K562 (cell line): Measurements from ENCODE around the gene LRRC4B. TPM values are rescaled to one million over a fixed set of nuclear protein-coding genes. Genes with fewer than 3 reads are reported as not detected.

Experiments
- BDP1 ChIP-seq: IDR thresholded peaks from 3 replicates; pipeline ENCODE4 v1.6.1; 2011; ENCODE audit not compliant: insufficient read length, insufficient read depth
- BHLHE40 ChIP-seq: IDR thresholded peaks from 2 replicates; pipeline ENCODE4 v1.6.1; 2011; ENCODE audit warnings: low read length, improper control_type of control experiment
- CREB1 ChIP-seq, 2 experiments: sonication (generic) in 1 of 2; formaldehyde crosslinking in 1 of 2; IDR thresholded peaks; 2 replicates each; pipeline versions ENCODE4 v1.6.1 to v1.8.0; 2012 to 2022; ENCODE audit warnings: inconsistent platforms in 1 of 2, mild to moderate bottlenecking in 1 of 2, missing genetic modification reagents in 1 of 2, moderate library complexity in 1 of 2
- GATA2 ChIP-seq: sonication (generic); formaldehyde crosslinking; IDR thresholded peaks from 2 replicates; pipeline ENCODE4 v1.4.0; 2020; ENCODE audit warnings: mild to moderate bottlenecking, missing genetic modification reagents
- GTF2F1 ChIP-seq: IDR thresholded peaks from 2 replicates; pipeline ENCODE4 v1.6.1; 2011; ENCODE audit warnings: low read depth, low read length, improper control_type of control experiment
- MAX ChIP-seq: sonication (generic); formaldehyde crosslinking; IDR thresholded peaks from 2 replicates; pipeline ENCODE4 v1.9.0; 2022; ENCODE audit warnings: mild to moderate bottlenecking, missing genetic modification reagents
- RBBP5 ChIP-seq: fragments of 200-600 bp; sonication (generic); IDR thresholded peaks from 2 replicates; pipeline ENCODE4 v1.6.1; 2012; ENCODE audit warnings: borderline replicate concordance, mild to moderate bottlenecking, low read length, control low read depth, inconsistent platforms; ENCODE audit not compliant: insufficient read depth, poor library complexity, severe bottlenecking
- SLC30A9 ChIP-seq: fragments of 250-450 bp; sonication (Bioruptor Pico); IDR thresholded peaks from 2 replicates; pipeline ENCODE4 v1.8.0; 2022; ENCODE audit warnings: mild to moderate bottlenecking, moderate library complexity
- TAF9B ChIP-seq: fragments of 450-650 bp; IDR thresholded peaks from 2 replicates; pipeline ENCODE4 v1.6.1; 2018; ENCODE audit warnings: mild to moderate bottlenecking; ENCODE audit not compliant: partially characterized antibody
- ZNF318 ChIP-seq, 2 experiments: fragments of 450-650 bp; IDR thresholded peaks; 2 replicates each; pipeline ENCODE4 v1.6.1; 2016; ENCODE audit warnings: mild to moderate bottlenecking in 2 of 2, borderline replicate concordance in 1 of 2, low read depth in 1 of 2, moderate library complexity in 1 of 2
- ZNF445 ChIP-seq: fragments of 250-450 bp; sonication (Bioruptor Pico); IDR thresholded peaks from 2 replicates; pipeline ENCODE4 v1.4.0; 2020; ENCODE audit warnings: low read depth, mild to moderate bottlenecking, moderate library complexity
- polyA plus RNA-seq, 8 experiments: library from polyadenylated mRNA; depleted of rRNA in 4 of 8; stranded (reverse) in 5 of 8; unstranded in 3 of 8; fragments of >200 nt; fragmentation: Nextera tagmentation in 2 of 8; fragmentation: Illumina TruSeq in 1 of 8; extraction: Ambion mirVana in 2 of 8; extraction: Trizol in 1 of 8; gene quantifications; 2 replicates each; pipeline versions ENCODE4 v1.2.1 to v1.2.3, GENCODE V29; 2011 to 2014; ENCODE audit warnings: inconsistent platforms in 1 of 8, missing spikeins in 1 of 8
- total RNA-seq, 7 experiments: library from RNA; depleted of rRNA in 6 of 7; stranded (reverse); fragments of >200 nt in 6 of 7; fragmentation: Illumina TruSeq in 2 of 7; extraction: Trizol in 2 of 7; gene quantifications; 2 replicates each; pipeline versions ENCODE4 v1.2.1 to v1.2.3, GENCODE V29; 2011 to 2021; ENCODE audit warnings: low replicate concordance in 1 of 7
- TF ChIP-seq, protein P1 (sequence below): sonication (generic); formaldehyde crosslinking; IDR thresholded peaks from 2 replicates; pipeline ENCODE4 v1.8.0; 2022; ENCODE audit warnings: missing genetic modification reagents, mild to moderate bottlenecking, moderate library complexity, borderline replicate concordance
- TF ChIP-seq, protein P2 (sequence below): sonication (generic); formaldehyde crosslinking; IDR thresholded peaks from 2 replicates; pipeline ENCODE4 v1.8.1; 2023; ENCODE audit warnings: mild to moderate bottlenecking, missing genetic modification reagents

Gene LRRC4B
- total and polyA plus RNA-seq, 9 of the 15 experiments (the other 6 are each of a cell fraction or from before 2014, with no cell fraction given): 0.18 to 9.6 (median 2.9) TPM; not detected in 2

DNA sequence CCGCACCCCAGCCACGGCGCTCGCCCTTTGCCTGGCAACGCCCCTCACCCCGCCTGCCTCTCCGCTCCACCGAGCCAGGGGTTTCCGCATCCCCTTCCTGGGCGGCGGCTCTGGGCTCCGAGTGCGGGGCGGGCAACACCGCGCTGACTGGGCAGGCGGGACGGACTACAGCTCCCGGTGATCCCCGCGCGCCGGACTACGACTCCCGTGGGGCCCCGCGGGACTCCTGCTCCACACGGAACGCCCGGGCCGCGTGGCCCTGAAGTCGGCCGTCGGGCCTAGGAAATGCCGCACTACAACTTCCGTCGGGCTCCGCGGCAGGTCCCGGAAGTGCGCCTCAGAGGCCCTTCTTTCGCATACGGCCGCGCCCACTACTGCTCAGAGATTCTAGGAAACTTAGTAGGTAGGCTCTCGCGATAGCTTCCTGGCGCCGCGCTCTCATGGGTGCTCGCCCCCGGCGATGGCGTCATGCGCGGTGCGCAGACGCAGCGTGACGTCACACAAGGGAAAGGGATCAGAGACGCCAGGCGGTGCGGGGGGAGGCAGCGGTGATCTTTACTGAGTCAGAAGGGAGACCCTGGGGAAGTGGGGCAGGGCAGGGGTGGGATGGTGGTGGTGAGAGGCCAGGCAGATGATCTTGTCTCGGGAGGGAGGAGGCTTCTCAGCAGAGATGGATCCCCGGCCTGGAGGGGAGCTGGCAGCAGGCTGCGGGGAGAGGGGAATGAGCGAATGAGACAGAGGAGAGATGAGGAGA lies 57.0 kb downstream of the LRRC4B start, which contains the start of gene JOSD2 (continued):
- TF ChIP-seq, protein P1, sequence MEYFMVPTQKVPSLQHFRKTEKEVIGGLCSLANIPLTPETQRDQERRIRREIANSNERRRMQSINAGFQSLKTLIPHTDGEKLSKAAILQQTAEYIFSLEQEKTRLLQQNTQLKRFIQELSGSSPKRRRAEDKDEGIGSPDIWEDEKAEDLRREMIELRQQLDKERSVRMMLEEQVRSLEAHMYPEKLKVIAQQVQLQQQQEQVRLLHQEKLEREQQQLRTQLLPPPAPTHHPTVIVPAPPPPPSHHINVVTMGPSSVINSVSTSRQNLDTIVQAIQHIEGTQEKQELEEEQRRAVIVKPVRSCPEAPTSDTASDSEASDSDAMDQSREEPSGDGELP (CRISPR knock-in tag): peak; percentile 91
- TF ChIP-seq MAX (CRISPR knock-in tag): peak; percentile 98
- TF ChIP-seq ZNF318 (IDR thresholded peaks at IDR 0.05; ENCODE audit: borderline replicate concordance in 1 of 2, low read depth in 1 of 2): no peak
- TF ChIP-seq GTF2F1: no peak
- no peak for TF ChIP-seq RBBP5
- TF ChIP-seq GATA2 (CRISPR knock-in tag): no peak
- TF ChIP-seq, protein P2, sequence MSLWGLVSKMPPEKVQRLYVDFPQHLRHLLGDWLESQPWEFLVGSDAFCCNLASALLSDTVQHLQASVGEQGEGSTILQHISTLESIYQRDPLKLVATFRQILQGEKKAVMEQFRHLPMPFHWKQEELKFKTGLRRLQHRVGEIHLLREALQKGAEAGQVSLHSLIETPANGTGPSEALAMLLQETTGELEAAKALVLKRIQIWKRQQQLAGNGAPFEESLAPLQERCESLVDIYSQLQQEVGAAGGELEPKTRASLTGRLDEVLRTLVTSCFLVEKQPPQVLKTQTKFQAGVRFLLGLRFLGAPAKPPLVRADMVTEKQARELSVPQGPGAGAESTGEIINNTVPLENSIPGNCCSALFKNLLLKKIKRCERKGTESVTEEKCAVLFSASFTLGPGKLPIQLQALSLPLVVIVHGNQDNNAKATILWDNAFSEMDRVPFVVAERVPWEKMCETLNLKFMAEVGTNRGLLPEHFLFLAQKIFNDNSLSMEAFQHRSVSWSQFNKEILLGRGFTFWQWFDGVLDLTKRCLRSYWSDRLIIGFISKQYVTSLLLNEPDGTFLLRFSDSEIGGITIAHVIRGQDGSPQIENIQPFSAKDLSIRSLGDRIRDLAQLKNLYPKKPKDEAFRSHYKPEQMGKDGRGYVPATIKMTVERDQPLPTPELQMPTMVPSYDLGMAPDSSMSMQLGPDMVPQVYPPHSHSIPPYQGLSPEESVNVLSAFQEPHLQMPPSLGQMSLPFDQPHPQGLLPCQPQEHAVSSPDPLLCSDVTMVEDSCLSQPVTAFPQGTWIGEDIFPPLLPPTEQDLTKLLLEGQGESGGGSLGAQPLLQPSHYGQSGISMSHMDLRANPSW: peak; percentile 79; the same call in 1 of the 2 replicates
- no peak for TF ChIP-seq ZNF445
- no peak for TF ChIP-seq TAF9B
- TF ChIP-seq BDP1: no peak
- TF ChIP-seq BHLHE40: no peak
- peak; percentile 100 for TF ChIP-seq CREB1 (IDR thresholded peaks at IDR 0.05)
- TF ChIP-seq CREB1 (CRISPR knock-in tag; IDR thresholded peaks at IDR 0.05): peak; percentile 100
- TF ChIP-seq SLC30A9 (CRISPR knock-in tag): no peak
